ENCODE data around the gene HMX3. TPM values are rescaled to one million over a fixed set of nuclear protein-coding genes. Genes with fewer than 3 reads are reported as not detected.

The HMX3 gene
- total RNA-seq, 1 experiment from 2014 or later = not detected

DNA sequence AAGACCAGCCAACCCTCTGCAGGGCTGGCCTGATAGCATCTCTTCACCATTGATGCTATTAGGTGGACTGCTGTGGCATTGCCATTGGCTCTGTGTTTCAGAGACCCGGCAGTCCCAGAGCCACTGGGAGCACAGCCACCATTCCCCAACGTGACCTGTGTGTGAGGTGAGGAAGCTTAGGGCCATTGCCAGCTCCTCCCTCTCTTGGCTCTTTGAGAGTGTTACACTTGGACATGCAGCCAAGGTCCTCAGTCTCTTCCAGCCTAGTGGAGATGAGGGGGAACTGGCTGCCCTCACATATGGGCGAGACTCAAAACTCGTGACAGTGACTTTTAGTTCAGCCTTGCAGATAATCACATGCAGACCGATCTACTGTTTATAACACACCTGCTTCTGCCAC, 39.3 kb upstream of the HMX3 start:
- Mint-ChIP-seq H3K4me1 (ENCODE audit: low read depth, unreplicated experiment) (no peaks in the 10 kb centered on the region), H3K9me3 (ENCODE audit: unreplicated experiment) (no peaks in the 10 kb centered on the region), H3K36me3 (ENCODE audit: insufficient read depth, unreplicated experiment) (no peaks in the 10 kb centered on the region), H3K27me3 (ENCODE audit: insufficient read depth, unreplicated experiment) (peaks cover 16% of the 10 kb centered on the region), H3K27ac (ENCODE audit: unreplicated experiment) (no peak overlapping the region), H3K4me3 (ENCODE audit: unreplicated experiment) (no peak overlapping the region)
- POLR2A ChIA-PET = no interaction called here
- Histone ChIP-seq H3K4me1 (no peaks in the 10 kb centered on the region), H3K36me3 (ENCODE audit: control insufficient read depth, insufficient read depth, low read length) (no peaks in the 10 kb centered on the region), H3K27me3 (replicated peaks; ENCODE audit: control insufficient read depth, insufficient read depth, low read length) (no peaks in the 10 kb centered on the region), H3K4me3 (ENCODE audit: low read depth, low read length) (no peak overlapping the region), H3K9me3 (no peaks in the 10 kb centered on the region)
- TF ChIP-seq, protein P1, sequence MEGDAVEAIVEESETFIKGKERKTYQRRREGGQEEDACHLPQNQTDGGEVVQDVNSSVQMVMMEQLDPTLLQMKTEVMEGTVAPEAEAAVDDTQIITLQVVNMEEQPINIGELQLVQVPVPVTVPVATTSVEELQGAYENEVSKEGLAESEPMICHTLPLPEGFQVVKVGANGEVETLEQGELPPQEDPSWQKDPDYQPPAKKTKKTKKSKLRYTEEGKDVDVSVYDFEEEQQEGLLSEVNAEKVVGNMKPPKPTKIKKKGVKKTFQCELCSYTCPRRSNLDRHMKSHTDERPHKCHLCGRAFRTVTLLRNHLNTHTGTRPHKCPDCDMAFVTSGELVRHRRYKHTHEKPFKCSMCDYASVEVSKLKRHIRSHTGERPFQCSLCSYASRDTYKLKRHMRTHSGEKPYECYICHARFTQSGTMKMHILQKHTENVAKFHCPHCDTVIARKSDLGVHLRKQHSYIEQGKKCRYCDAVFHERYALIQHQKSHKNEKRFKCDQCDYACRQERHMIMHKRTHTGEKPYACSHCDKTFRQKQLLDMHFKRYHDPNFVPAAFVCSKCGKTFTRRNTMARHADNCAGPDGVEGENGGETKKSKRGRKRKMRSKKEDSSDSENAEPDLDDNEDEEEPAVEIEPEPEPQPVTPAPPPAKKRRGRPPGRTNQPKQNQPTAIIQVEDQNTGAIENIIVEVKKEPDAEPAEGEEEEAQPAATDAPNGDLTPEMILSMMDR (IDR thresholded peaks at IDR 0.05; ENCODE audit: insufficient read depth in 1 of 2, low read depth in 1 of 2, low read length in 1 of 2, severe bottlenecking in 1 of 2, unreplicated experiment in 1 of 2) = no peak
- CTCF ChIA-PET = no interaction called here
- no TSS peak for BruUV-seq (replicated peaks)
- intact Hi-C loops (cut with micrococcal nuclease; ENCODE audit: unreplicated experiment) = no loop called here
- DNase-seq = no peak

DNA sequence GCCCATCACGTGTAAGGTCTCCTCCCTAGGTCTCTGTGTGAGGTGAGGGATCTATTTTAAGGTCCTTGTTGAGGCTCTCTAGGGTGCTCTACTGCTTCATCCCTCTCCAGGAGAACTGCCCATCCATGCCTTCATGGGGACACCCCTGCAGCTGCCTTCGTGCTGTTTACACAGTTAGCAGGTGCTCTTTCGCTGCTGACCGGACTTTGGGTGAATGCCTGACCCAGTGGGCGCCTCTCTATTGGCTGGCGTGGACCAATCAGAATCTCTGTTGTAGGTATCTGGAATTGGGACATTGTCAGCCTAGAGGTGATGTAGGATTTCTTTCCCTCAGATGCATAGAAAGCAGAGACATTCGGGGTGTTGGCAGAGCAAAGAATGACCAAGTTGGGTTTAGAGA, 38.7 kb upstream of the HMX3 start:
- TF ChIP-seq, protein P1 (IDR thresholded peaks at IDR 0.05; ENCODE audit: insufficient read depth in 1 of 2, low read depth in 1 of 2, low read length in 1 of 2, severe bottlenecking in 1 of 2, unreplicated experiment in 1 of 2) = no peak
- Mint-ChIP-seq H3K36me3 (ENCODE audit: insufficient read depth, unreplicated experiment) (no peaks in the 10 kb centered on the region), H3K4me1 (ENCODE audit: low read depth, unreplicated experiment) (no peaks in the 10 kb centered on the region), H3K27me3 (ENCODE audit: insufficient read depth, unreplicated experiment) (peaks cover 15% of the 10 kb centered on the region), H3K27ac (ENCODE audit: unreplicated experiment) (no peak overlapping the region), H3K4me3 (ENCODE audit: unreplicated experiment) (no peak overlapping the region), H3K9me3 (ENCODE audit: unreplicated experiment) (no peaks in the 10 kb centered on the region)
- CTCF ChIA-PET = no interaction called here
- no peaks in the 10 kb centered on the region for H3K27me3 ChIP-seq (replicated peaks; ENCODE audit: control insufficient read depth, insufficient read depth, low read length)
- H3K36me3 ChIP-seq (ENCODE audit: control insufficient read depth, insufficient read depth, low read length) = no peaks in the 10 kb centered on the region
- intact Hi-C loops (cut with micrococcal nuclease; ENCODE audit: unreplicated experiment) = no loop called here
- POLR2A ChIA-PET = no interaction called here
- no peaks in the 10 kb centered on the region for H3K9me3 ChIP-seq
- H3K4me1 ChIP-seq = no peaks in the 10 kb centered on the region
- no peak for DNase-seq
- BruUV-seq (replicated peaks) = no TSS peak
- H3K4me3 ChIP-seq (ENCODE audit: low read depth, low read length) = no peak overlapping the region

DNA sequence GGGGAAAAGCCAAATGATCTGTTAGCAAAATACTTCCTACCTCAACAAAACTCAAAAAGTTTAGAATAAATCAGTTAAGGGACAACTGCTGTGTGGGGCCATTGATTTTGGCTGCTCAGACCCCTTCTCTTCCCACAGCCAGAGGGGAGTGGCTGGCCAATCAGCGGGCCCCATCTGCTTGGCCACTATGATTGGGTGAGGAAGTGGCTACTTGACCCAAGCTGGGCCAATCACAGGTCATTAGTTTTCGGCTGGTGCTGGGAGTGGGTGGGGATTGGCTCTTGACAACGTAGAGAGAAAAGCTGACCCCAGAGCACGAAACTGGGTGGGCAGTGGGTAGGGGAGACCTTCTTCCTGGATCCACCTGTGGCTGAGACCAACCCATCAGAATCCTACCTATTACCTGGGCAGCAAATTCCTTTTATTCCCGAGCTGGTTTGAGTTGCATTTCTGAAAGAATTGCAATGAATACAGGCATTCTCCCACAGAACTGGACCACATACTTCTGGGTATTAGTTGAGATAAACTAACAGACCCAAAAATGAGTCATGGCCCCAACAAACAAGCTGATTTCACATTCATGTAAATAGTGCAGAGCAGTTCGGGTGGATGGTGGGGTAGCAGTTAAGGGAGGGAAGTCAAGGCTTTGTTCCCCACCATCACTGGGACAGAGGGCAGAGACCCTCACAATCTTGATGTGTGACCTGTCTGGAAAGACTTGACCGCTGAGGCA, 35.6 kb upstream of the HMX3 start:
- H3K27ac Mint-ChIP-seq (ENCODE audit: unreplicated experiment) = no peak overlapping the region
- no peak for DNase-seq
- CTCF ChIA-PET = no interaction called here
- Histone ChIP-seq H3K36me3 (ENCODE audit: control insufficient read depth, insufficient read depth, low read length) (no peaks in the 10 kb centered on the region), H3K4me1 (no peaks in the 10 kb centered on the region), H3K27me3 (replicated peaks; ENCODE audit: control insufficient read depth, insufficient read depth, low read length) (no peaks in the 10 kb centered on the region), H3K9me3 (no peaks in the 10 kb centered on the region), H3K4me3 (ENCODE audit: low read depth, low read length) (no peak overlapping the region)
- peaks cover 2% of the 10 kb centered on the region for H3K27me3 Mint-ChIP-seq (ENCODE audit: insufficient read depth, unreplicated experiment)
- H3K36me3 Mint-ChIP-seq (ENCODE audit: insufficient read depth, unreplicated experiment) = no peaks in the 10 kb centered on the region
- intact Hi-C loops (cut with micrococcal nuclease; ENCODE audit: unreplicated experiment) = no loop called here
- TF ChIP-seq, protein P1 (IDR thresholded peaks at IDR 0.05; ENCODE audit: insufficient read depth in 1 of 2, low read depth in 1 of 2, low read length in 1 of 2, severe bottlenecking in 1 of 2, unreplicated experiment in 1 of 2) = no peak
- no peaks in the 10 kb centered on the region for H3K9me3 Mint-ChIP-seq (ENCODE audit: unreplicated experiment)
- H3K4me1 Mint-ChIP-seq (ENCODE audit: low read depth, unreplicated experiment) = no peaks in the 10 kb centered on the region
- POLR2A ChIA-PET = no interaction called here
- no TSS peak for BruUV-seq (replicated peaks)
- no peak overlapping the region for H3K4me3 Mint-ChIP-seq (ENCODE audit: unreplicated experiment)
